Fibroblast of the aortic adventitia (primary cell): ENCODE results near the gene TYMP. TPM values are rescaled to one million over a fixed set of nuclear protein-coding genes. Genes with fewer than 3 reads are reported as not detected.
A peak's percentile ranks its signal among the peaks of the same experiment; 100 is the strongest.

Source experiments
- DNase-seq: peaks from one replicate; pipeline ENCODE4 v3.0.0-alpha.2; 2010; ENCODE audit warnings: low read depth
- H3K4me3 ChIP-seq: 2 replicates; pipeline ENCODE4 v1.5.1; 2011; ENCODE audit warnings: low read depth, mild to moderate bottlenecking, control low read depth, low read length, moderate library complexity
- CTCF ChIP-seq: IDR thresholded peaks from 2 replicates; pipeline ENCODE4 v1.5.1; 2011; ENCODE audit warnings: mild to moderate bottlenecking, low read length, control low read depth, inconsistent platforms; ENCODE audit not compliant: insufficient read depth
- total RNA-seq: library from RNA; depleted of rRNA; stranded (reverse); fragments of >200 nt; gene quantifications from 2 replicates; pipeline ENCODE4 v1.2.3, GENCODE V29; 2012; ENCODE audit warnings: low replicate concordance

The TYMP gene
- total RNA-seq, 1 donor = 23.7 TPM

- no peak overlapping the region for H3K4me3 ChIP-seq
- DNase-seq = no peak
- TF ChIP-seq CTCF = no peak
Measured at GRCh38 chr22:50504369-50505211, 25.2 kb downstream of the TYMP start.

GRCh38 chr22:50503475-50504145 lies 26.2 kb downstream of the TYMP start:
- no peak overlapping the region for H3K4me3 ChIP-seq
- no peak for TF ChIP-seq CTCF
- no peak for DNase-seq

- no peak for TF ChIP-seq CTCF
- DNase-seq = no peak
- H3K4me3 ChIP-seq = no peak overlapping the region
Measured at GRCh38 chr22:50502628-50503474, 27.0 kb downstream of the TYMP start.

GRCh38 chr22:50502096-50502495 lies 27.7 kb downstream of the TYMP start:
- H3K4me3 ChIP-seq = no peak overlapping the region
- no peak for TF ChIP-seq CTCF
- DNase-seq = no peak

- no peak for TF ChIP-seq CTCF
- H3K4me3 ChIP-seq = no peak overlapping the region
- no peak for DNase-seq
Measured at GRCh38 chr22:50500452-50500851, 29.4 kb downstream of the TYMP start.

- peak; percentile 66 for TF ChIP-seq CTCF
- peak; percentile 58 for DNase-seq
- H3K4me3 ChIP-seq = no peak overlapping the region
Measured at GRCh38 chr22:50498322-50498890, 31.4 kb downstream of the TYMP start.
